GM19023 (cell line): ENCODE results near the gene SGIP1.

ENCODE experiments used
- ATAC-seq: cut with Tn5 transposase; IDR thresholded peaks from one replicate; pipeline ENCODE4 v1.9.1; 2021; ENCODE audit warnings: mild to moderate bottlenecking, moderate library complexity; ENCODE audit not compliant: unreplicated experiment

The SGIP1 gene

GRCh38 chr1:66533804-66534740 lies at the start of gene SGIP1:
Gene SGIP1, plus strand, starts transcription at chr1:66534153. Its CDS starts 206 bp downstream, at chr1:66534359.
- ATAC-seq = no peak

- no peak for ATAC-seq
These were observed 44.8 kb upstream of the SGIP1 start for GRCh38 chr1:66489151-66489550.

DNA sequence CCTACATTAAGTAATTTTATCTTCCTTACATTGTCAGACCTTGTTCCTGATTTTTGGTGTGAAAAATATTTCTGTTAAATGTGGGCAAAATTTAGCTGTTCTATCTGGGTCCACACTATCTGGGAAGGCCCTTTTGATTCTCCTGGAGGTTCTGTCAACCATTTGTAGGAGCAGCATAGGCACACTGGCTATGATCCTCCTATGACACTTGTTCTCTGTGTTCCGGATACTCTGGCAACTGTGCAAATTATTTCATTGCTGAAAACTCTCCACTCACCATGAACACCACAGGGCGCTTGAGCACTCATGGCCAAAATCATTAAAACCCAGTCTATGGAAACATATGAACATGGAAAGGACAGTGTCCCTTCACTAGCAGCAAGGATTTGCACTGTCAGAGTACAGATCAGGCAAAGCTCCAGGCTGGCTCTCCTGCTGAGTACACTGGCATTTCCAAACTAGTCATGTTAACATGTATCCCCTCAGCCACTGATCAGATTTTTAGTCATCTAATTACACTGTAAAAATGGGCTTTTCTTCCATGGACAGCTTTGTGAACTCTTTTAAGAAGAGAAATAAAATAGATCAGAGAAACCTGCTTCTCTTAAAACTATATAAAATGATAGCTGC lies 43.9 kb upstream of the SGIP1 start:
- ATAC-seq = no peak

GRCh38 chr1:66490816-66491215 lies 43.1 kb upstream of the SGIP1 start:
- no peak for ATAC-seq

DNA sequence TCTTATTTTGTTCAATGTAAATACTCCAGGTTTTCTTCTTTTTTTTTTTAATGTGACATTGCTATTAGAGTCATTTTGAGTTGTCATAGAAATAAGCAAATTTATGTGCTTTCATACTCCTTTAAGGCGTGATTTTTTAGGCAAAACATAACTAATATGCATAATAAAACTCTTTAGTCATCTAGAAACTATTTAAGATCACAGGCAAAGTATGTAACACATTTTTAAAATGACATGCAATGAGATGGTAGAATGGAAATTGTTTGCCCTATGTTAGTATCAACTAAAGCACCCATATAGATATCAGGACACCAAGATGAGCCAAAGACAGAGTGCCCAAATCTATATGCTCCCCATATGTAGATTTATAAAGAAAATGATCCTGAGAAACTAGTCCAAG lies 41.5 kb upstream of the SGIP1 start:
- no peak for ATAC-seq

GRCh38 chr1:66493731-66494130 lies 40.2 kb upstream of the SGIP1 start:
- no peak for ATAC-seq

DNA sequence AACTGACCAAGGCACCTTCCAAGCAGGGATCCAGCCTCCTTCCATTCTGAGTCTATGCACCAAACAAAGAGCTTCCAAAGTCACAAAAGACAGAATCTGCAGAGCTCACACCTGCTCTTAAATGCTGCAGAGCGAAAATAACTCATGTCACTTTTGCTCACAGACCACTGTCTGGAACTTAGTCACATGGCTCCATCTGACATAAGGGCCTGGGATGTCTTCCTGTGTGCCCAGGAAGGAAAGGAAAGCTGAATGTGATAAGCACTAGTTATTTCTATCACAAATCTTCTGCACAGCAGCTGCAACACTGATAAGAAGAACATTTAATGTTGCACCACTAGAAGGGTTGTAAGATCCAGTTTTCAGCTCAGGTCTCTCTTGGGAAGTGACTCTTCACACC lies 39.5 kb upstream of the SGIP1 start:
- no peak for ATAC-seq

- ATAC-seq = no peak
These were observed 38.5 kb upstream of the SGIP1 start for GRCh38 chr1:66495495-66495894.

DNA sequence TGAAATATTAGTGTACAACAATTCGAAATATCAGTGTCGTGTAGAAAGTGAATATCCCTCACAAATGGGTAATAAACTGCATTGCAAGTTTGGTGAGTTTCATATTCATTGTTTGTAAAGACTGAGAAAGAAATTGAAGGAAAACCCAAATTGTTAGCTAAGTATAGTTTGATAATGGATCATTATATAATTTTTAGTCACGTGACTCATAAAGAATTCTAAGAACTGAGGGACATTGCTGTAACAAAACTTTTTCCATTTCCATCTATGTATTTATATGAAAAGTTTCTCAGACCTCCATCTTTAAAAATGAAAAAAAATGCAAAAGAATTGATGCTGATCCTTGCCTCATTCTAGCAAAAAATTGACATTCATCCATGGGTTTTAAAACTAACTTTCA lies 36.0 kb upstream of the SGIP1 start:
- no peak for ATAC-seq

- no peak for ATAC-seq
These were observed 33.7 kb upstream of the SGIP1 start for GRCh38 chr1:66500301-66500700.

GRCh38 chr1:66502086-66502485 lies 31.9 kb upstream of the SGIP1 start:
- ATAC-seq = no peak

DNA sequence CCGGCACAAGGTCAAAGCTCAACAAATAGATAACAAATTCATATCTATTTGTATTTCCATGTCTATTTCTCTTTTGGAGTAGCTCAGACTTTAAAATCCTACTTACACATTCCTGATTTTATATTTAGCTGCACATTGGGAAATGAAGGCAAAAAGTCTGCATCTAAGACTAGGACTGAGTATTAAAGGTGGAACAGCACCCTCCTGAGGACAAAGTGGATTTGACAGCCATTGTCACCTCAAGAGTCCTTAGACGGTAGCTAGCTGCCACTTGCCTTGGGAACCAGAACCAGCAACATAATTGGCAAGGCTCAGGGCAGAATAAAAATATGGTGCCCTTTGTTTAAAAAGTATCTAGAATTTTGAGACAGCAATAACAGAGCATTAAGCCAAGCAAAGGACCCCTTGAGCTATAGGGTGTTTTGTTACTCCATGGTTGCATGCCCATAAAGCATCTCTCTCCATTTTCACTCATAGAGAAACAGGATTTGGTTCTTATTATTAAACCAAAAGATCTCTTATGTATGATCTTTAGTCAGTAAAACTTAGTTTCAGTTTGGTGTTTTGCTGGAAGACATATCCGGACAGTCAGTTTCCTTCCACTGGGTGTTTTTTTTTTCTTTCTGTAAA lies 30.0 kb upstream of the SGIP1 start:
- ATAC-seq = peak; percentile 83

DNA sequence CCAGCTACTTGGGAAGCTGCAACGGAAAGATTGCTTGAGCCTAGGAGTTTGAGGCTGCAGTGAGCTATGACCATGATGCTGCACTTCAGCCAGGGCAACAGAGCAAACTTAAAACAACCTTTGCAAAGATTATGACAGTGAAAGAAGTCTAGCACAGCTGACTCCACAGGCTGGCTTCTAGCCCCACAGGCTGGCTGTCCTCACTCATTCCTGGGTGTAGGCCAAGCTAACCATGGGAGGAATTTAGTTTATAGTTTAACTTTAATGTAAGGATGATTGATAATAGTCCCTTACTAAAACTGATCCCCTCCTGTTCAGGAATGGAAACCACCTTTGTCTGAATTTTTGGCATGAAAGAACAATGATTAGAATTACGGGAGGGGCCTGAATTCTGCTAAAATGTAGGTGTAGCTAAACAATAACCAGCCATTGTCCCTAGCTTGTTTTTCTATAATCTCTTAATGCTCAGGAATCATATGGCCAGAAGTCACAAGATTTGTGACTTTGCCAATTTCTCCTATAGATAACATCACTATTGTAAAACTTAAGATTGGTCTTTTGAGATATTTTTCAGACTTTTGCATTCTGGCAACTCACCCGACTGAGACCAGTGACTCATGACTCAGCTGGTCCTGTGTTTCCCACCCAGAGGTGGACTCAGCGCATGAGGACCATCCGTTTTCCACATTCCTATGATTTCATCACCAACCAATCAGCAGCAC lies 28.1 kb upstream of the SGIP1 start:
- no peak for ATAC-seq

- ATAC-seq = no peak
These were observed 27.6 kb upstream of the SGIP1 start for GRCh38 chr1:66506393-66506687.

DNA sequence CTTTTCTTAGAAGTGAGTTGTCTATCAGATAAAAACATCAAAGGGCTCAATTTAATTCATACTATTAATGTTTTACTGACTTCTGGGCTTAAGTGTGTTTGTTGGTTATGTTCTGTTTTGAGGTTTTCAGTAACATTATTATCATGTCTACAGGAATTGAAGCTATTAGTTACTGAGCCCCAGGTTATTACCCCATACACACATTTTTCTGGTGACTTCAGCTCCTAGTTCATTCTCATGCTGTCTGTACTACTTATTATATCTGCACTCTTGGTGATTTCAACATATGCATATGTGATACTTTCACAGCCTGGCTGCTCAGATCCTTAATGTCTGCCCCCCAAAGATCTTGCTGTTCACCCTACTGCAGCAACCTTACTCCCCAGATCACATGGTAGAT lies 27.0 kb upstream of the SGIP1 start:
- ATAC-seq = no peak

GRCh38 chr1:66510407-66510806 lies 23.5 kb upstream of the SGIP1 start:
- ATAC-seq = no peak

DNA sequence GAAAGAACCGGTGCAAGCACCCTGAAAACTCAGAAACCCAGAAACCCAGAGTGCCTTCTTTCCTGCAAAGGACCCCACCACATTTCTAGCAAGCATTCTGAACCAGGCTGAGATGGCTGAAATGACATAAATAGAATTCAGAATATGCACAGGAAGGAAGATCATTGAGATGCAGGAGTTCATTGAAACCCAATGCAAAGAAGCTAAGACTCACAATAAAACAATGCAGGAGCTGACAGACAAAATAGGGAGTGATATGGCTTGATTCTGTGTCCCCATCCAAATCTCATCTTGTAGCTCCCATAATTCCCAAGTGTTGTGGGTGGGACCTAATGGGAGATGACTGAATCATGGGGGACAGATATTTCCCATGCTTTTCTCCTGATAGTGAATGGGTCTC lies 22.8 kb upstream of the SGIP1 start:
- no peak for ATAC-seq

DNA sequence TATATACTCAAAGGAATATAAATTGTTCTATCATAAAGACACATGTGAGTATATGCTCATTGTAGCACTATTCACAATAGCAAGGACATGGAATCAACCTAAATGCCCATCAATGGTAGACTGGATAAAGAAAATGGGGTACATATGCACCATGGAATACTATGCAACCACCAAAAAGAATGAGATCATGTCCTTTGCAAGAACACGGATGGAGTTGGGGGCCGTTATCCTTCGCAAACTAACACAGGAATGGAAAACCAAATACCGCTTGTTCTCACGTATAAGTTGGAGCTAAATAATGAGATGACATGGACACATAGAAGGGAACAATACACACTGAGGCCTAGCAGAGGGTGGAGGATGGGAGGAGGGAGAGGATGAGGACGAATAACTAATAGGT lies 16.0 kb upstream of the SGIP1 start:
- ATAC-seq = no peak

GRCh38 chr1:66518654-66519053 lies 15.3 kb upstream of the SGIP1 start:
- no peak for ATAC-seq

DNA sequence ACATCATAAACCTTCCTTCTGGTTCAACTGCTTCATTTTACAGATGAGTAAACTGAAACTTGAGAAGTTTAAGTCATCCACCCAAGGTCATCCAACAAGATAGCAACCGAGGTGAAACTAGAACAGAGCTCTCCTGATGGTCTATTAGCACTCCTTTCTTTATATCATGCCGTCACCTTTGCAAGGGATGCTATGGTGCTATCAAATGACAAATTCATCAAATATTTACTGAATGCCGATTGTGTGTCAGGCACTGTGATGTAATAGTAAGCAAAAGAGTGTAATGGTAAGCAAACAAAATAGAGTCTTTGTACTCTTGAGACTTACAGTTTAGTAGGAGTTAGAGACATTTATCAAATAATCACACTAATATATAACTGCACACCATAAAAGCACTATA lies 14.0 kb upstream of the SGIP1 start:
- ATAC-seq = no peak

DNA sequence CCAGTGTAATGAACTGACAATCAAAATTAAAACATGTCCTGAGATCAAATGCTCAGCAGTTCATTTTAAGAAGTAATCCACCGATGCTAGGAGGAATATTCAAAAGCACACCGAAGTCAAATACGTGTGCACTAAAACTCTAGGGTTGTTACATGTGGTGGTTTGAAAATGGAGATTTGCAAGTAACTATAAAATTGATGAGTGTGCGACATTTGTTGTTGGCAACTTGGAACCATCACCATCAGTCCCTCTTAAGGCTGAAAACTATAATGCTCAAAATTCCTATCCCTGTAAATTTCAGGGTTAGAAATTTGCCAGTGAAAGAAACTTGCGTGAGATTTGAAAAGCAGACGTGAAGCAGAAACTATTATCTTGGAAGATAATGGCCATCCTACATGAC lies 13.3 kb upstream of the SGIP1 start:
- ATAC-seq = no peak
